Endothelial cell of umbilical vein (primary cell): ENCODE measurements around the gene RIC1.

Source experiments
- CTCF ChIP-seq, 2 donors: IDR thresholded peaks; 1 replicate in 1 of 2; 2 replicates in 1 of 2; pipeline ENCODE4 v1.5.1; 2011; ENCODE audit warnings: low read length in 2 of 2, mild to moderate bottlenecking in 2 of 2, moderate library complexity in 2 of 2, control low read depth in 1 of 2, inconsistent platforms in 1 of 2, low read depth in 1 of 2; ENCODE audit not compliant: insufficient read depth in 1 of 2; ENCODE audit errors: extremely low read depth in 1 of 2
- EZH2 ChIP-seq: IDR thresholded peaks from 2 replicates; pipeline ENCODE4 v1.6.1; 2012; ENCODE audit warnings: borderline replicate concordance, low read depth, mild to moderate bottlenecking, moderate library complexity, low read length, inconsistent platforms; ENCODE audit not compliant: severe bottlenecking
- FOS ChIP-seq: IDR thresholded peaks from 2 replicates; pipeline ENCODE4 v1.6.1; 2011; ENCODE audit warnings: mild to moderate bottlenecking, low read length, moderate library complexity, borderline replicate concordance; ENCODE audit not compliant: insufficient read depth
- GATA2 ChIP-seq: IDR thresholded peaks from 2 replicates; pipeline ENCODE4 v1.7.0; 2011; ENCODE audit warnings: low read depth, mild to moderate bottlenecking, moderate library complexity, mixed read lengths, low read length; ENCODE audit not compliant: insufficient read length, insufficient read depth
- JUN ChIP-seq: IDR thresholded peaks from 2 replicates; pipeline ENCODE4 v1.6.1; 2011; ENCODE audit warnings: borderline replicate concordance, low read depth; ENCODE audit not compliant: insufficient read length, insufficient read depth
- MAX ChIP-seq: IDR thresholded peaks from 2 replicates; pipeline ENCODE4 v1.6.1; 2011; ENCODE audit not compliant: insufficient read depth, insufficient read length
- MYC ChIP-seq: IDR thresholded peaks from one replicate; pipeline ENCODE4 v1.6.1; 2011; ENCODE audit warnings: mild to moderate bottlenecking, low read depth, low read length
- POLR2A ChIP-seq: IDR thresholded peaks from 2 replicates; pipeline ENCODE4 v1.6.1; 2012; ENCODE audit warnings: low read depth, mild to moderate bottlenecking, control low read depth, low read length
- POLR2AphosphoS5 ChIP-seq: IDR thresholded peaks from 2 replicates; pipeline ENCODE4 v1.6.1; 2012; ENCODE audit warnings: low read depth, mild to moderate bottlenecking, control low read depth, low read length, moderate library complexity; ENCODE audit not compliant: insufficient read depth

DNA sequence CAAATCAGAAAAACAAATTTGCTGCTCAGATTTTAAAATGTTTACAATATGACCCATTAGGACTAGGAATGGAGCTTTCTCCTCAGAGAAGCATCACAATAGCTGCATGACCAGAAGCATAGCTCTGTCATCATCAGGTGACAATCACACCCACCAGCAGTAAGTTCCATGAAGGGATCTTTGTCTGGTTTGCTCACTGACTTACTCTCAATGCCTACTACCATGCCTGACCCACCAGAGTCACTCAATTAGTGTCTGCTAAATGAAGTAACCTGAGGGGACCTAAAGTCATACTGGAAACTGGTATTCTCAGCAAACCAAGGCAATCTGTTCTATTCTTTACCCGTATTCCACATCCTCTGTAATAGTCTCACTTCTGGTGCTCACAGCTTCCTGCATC lies 196.3 kb downstream of the RIC1 start:
- TF ChIP-seq CTCF (IDR thresholded peaks at IDR 0.05; ENCODE audit: extremely low read depth in 1 of 2, insufficient read depth in 1 of 2, low read depth in 1 of 2, low read length in 2 of 2): no peak
- TF ChIP-seq POLR2AphosphoS5: no peak
- TF ChIP-seq POLR2A: no peak
- no peak for TF ChIP-seq EZH2
- no peak for TF ChIP-seq MYC
- TF ChIP-seq GATA2: no peak
- no peak for TF ChIP-seq MAX
- TF ChIP-seq JUN: no peak
- TF ChIP-seq FOS: no peak
